Karpas-422 (cell line): ENCODE measurements around the gene MME. TPM values are rescaled to one million over a fixed set of nuclear protein-coding genes. Genes with fewer than 3 reads are reported as not detected.

Source experiments
- DNase-seq: peaks from one replicate; pipeline ENCODE4 v3.0.0-alpha.2; 2015
- H2AFZ ChIP-seq: fragments of 200-600 bp; sonication (generic); 2 replicates; pipeline ENCODE4 v1.6.1; 2014; ENCODE audit warnings: antibody characterized with exemption, low read length, mixed read lengths
- H3K27ac ChIP-seq: fragments of 200-600 bp; sonication (generic); 2 replicates; pipeline ENCODE4 v1.5.1; 2014; ENCODE audit warnings: mild to moderate bottlenecking, low read length, moderate library complexity
- H3K27me3 ChIP-seq: fragments of 200-600 bp; sonication (generic); 2 replicates; pipeline ENCODE4 v1.6.1; 2014; ENCODE audit warnings: low read length, mixed read lengths
- H3K36me3 ChIP-seq: fragments of 200-600 bp; sonication (generic); 2 replicates; pipeline ENCODE4 v1.6.1; 2014; ENCODE audit warnings: low read length, mixed read lengths; ENCODE audit not compliant: insufficient read depth
- H3K4me1 ChIP-seq: fragments of 200-600 bp; sonication (generic); 2 replicates; pipeline ENCODE4 v1.6.1; 2014; ENCODE audit warnings: mild to moderate bottlenecking, low read length, mixed read lengths
- H3K4me2 ChIP-seq: fragments of 200-600 bp; sonication (generic); 2 replicates; pipeline ENCODE4 v1.6.1; 2014; ENCODE audit warnings: low read length, low read depth, mild to moderate bottlenecking; ENCODE audit not compliant: poor library complexity, severe bottlenecking
- H3K4me3 ChIP-seq: fragments of 200-600 bp; sonication (generic); 2 replicates; pipeline ENCODE4 v1.5.1; 2014; ENCODE audit warnings: mild to moderate bottlenecking, antibody characterized with exemption, low read length, mixed read lengths
- H3K79me2 ChIP-seq: fragments of 200-600 bp; sonication (generic); 2 replicates; pipeline ENCODE4 v1.6.1; 2014; ENCODE audit warnings: mild to moderate bottlenecking, low read length, mixed read lengths
- H3K9ac ChIP-seq: fragments of 200-600 bp; sonication (generic); 2 replicates; pipeline ENCODE4 v1.6.0; 2014; ENCODE audit warnings: low read length
- H3K9me2 ChIP-seq: fragments of 200-600 bp; sonication (generic), shearing (Covaris generic); replicated peaks from 2 replicates; pipeline ENCODE4 v1.6.0; 2014; ENCODE audit warnings: mild to moderate bottlenecking, low read length, moderate library complexity; ENCODE audit not compliant: insufficient read depth
- H3K9me3 ChIP-seq: fragments of 300-700, 200-600 bp; sonication (generic); 2 replicates; pipeline ENCODE4 v1.6.1; 2014; ENCODE audit warnings: low read length, mixed read lengths
- H4K20me1 ChIP-seq: fragments of 200-600 bp; sonication (generic); 2 replicates; pipeline ENCODE4 v1.6.1; 2014; ENCODE audit warnings: mild to moderate bottlenecking, antibody characterized with exemption, low read length, low read depth; ENCODE audit not compliant: insufficient read depth
- total RNA-seq: library from RNA; depleted of rRNA; stranded (reverse); fragments of >200 nt; shearing (Covaris generic); gene quantifications from 2 replicates; pipeline ENCODE4 v1.2.3, GENCODE V29; 2014; ENCODE audit warnings: low replicate concordance

The MME gene
- total RNA-seq, 1 experiment from 2014 or later = 196 TPM

- H3K27me3 ChIP-seq = no peaks in the 10 kb centered on the region
- H3K27ac ChIP-seq = no peak overlapping the region
- no peak overlapping the region for H3K4me2 ChIP-seq
- H4K20me1 ChIP-seq = no peaks in the 10 kb centered on the region
- no peak for DNase-seq
- peaks cover 36% of the 10 kb centered on the region for H3K36me3 ChIP-seq
- H3K4me3 ChIP-seq = no peak overlapping the region
- no peak overlapping the region for H2AFZ ChIP-seq
- H3K9me2 ChIP-seq = no peaks in the 10 kb centered on the region
- H3K9ac ChIP-seq = no peak overlapping the region
- H3K9me3 ChIP-seq = no peaks in the 10 kb centered on the region
- no peaks in the 10 kb centered on the region for H3K4me1 ChIP-seq
- no peaks in the 10 kb centered on the region for H3K79me2 ChIP-seq
Observed at GRCh38 chr3:155178810-155179436, 98.8 kb downstream of the MME start.

- no peak overlapping the region for H2AFZ ChIP-seq
- H3K9ac ChIP-seq = no peak overlapping the region
- H3K9me3 ChIP-seq = no peaks in the 10 kb centered on the region
- no peak overlapping the region for H3K4me2 ChIP-seq
- no peak overlapping the region for H3K4me3 ChIP-seq
- H3K4me1 ChIP-seq = no peaks in the 10 kb centered on the region
- H3K9me2 ChIP-seq = no peaks in the 10 kb centered on the region
- peaks cover 35% of the 10 kb centered on the region for H3K36me3 ChIP-seq
- H3K27ac ChIP-seq = no peak overlapping the region
- no peaks in the 10 kb centered on the region for H3K27me3 ChIP-seq
- H3K79me2 ChIP-seq = no peaks in the 10 kb centered on the region
- DNase-seq = no peak
- no peaks in the 10 kb centered on the region for H4K20me1 ChIP-seq
Observed at GRCh38 chr3:155179437-155179827, 99.3 kb downstream of the MME start.

GRCh38 chr3:155179966-155180757 is 100.0 kb downstream of the MME start:
- H3K79me2 ChIP-seq = no peaks in the 10 kb centered on the region
- no peak overlapping the region for H2AFZ ChIP-seq
- H3K9me2 ChIP-seq = no peaks in the 10 kb centered on the region
- no peaks in the 10 kb centered on the region for H3K9me3 ChIP-seq
- no peak overlapping the region for H3K4me2 ChIP-seq
- DNase-seq = no peak
- H3K36me3 ChIP-seq = peaks cover 30% of the 10 kb centered on the region
- no peaks in the 10 kb centered on the region for H3K27me3 ChIP-seq
- no peaks in the 10 kb centered on the region for H3K4me1 ChIP-seq
- H3K4me3 ChIP-seq = no peak overlapping the region
- no peak overlapping the region for H3K27ac ChIP-seq
- H3K9ac ChIP-seq = no peak overlapping the region
- H4K20me1 ChIP-seq = no peaks in the 10 kb centered on the region

GRCh38 chr3:155182467-155182866 is 102.3 kb downstream of the MME start:
- H3K36me3 ChIP-seq = peaks cover 25% of the 10 kb centered on the region
- H3K9me2 ChIP-seq = no peaks in the 10 kb centered on the region
- no peak for DNase-seq
- no peaks in the 10 kb centered on the region for H3K9me3 ChIP-seq
- H3K4me2 ChIP-seq = no peak overlapping the region
- no peaks in the 10 kb centered on the region for H3K27me3 ChIP-seq
- no peak overlapping the region for H3K4me3 ChIP-seq
- no peaks in the 10 kb centered on the region for H3K4me1 ChIP-seq
- H2AFZ ChIP-seq = no peak overlapping the region
- H4K20me1 ChIP-seq = no peaks in the 10 kb centered on the region
- no peaks in the 10 kb centered on the region for H3K79me2 ChIP-seq
- H3K27ac ChIP-seq = no peak overlapping the region
- no peak overlapping the region for H3K9ac ChIP-seq

GRCh38 chr3:155184011-155184410 is 103.9 kb downstream of the MME start:
- no peaks in the 10 kb centered on the region for H3K4me1 ChIP-seq
- no peaks in the 10 kb centered on the region for H3K79me2 ChIP-seq
- DNase-seq = no peak
- H4K20me1 ChIP-seq = no peaks in the 10 kb centered on the region
- no peak overlapping the region for H3K27ac ChIP-seq
- no peaks in the 10 kb centered on the region for H3K27me3 ChIP-seq
- H3K9me2 ChIP-seq = no peaks in the 10 kb centered on the region
- no peak overlapping the region for H2AFZ ChIP-seq
- peaks cover 16% of the 10 kb centered on the region; the same call in 1 of the 2 replicates for H3K36me3 ChIP-seq
- H3K9ac ChIP-seq = no peak overlapping the region
- no peak overlapping the region for H3K4me3 ChIP-seq
- no peaks in the 10 kb centered on the region for H3K9me3 ChIP-seq
- H3K4me2 ChIP-seq = no peak overlapping the region

GRCh38 chr3:155185631-155186071 is 105.5 kb downstream of the MME start:
- Histone ChIP-seq H3K9me2 (no peaks in the 10 kb centered on the region), H3K27ac (no peak overlapping the region), H3K9ac (no peak overlapping the region), H3K79me2 (no peaks in the 10 kb centered on the region), H3K4me2 (no peak overlapping the region), H3K4me1 (peaks cover 8% of the 10 kb centered on the region), H3K4me3 (no peak overlapping the region), H3K27me3 (no peaks in the 10 kb centered on the region), H3K9me3 (no peaks in the 10 kb centered on the region), H3K36me3 (peaks cover 12% of the 10 kb centered on the region; the same call in 1 of the 2 replicates), H2AFZ (no peak overlapping the region), H4K20me1 (no peaks in the 10 kb centered on the region)
- DNase-seq = no peak

- Histone ChIP-seq H3K4me1 (peaks cover 12% of the 10 kb centered on the region), H2AFZ (no peak overlapping the region), H4K20me1 (no peaks in the 10 kb centered on the region), H3K79me2 (no peaks in the 10 kb centered on the region), H3K4me3 (no peak overlapping the region), H3K27me3 (no peaks in the 10 kb centered on the region), H3K4me2 (no peak overlapping the region), H3K36me3 (no peaks in the 10 kb centered on the region), H3K9ac (no peak overlapping the region), H3K27ac (no peak overlapping the region), H3K9me3 (no peaks in the 10 kb centered on the region), H3K9me2 (no peaks in the 10 kb centered on the region)
- no peak for DNase-seq
Observed at GRCh38 chr3:155188031-155188430, 107.9 kb downstream of the MME start.

- DNase-seq = no peak
- Histone ChIP-seq H3K27ac (no peak overlapping the region), H3K9ac (no peak overlapping the region), H3K36me3 (no peaks in the 10 kb centered on the region), H3K4me3 (no peak overlapping the region), H3K4me2 (no peak overlapping the region), H3K9me2 (no peaks in the 10 kb centered on the region), H2AFZ (no peak overlapping the region), H3K79me2 (no peaks in the 10 kb centered on the region), H3K9me3 (no peaks in the 10 kb centered on the region), H3K4me1 (peaks cover 12% of the 10 kb centered on the region), H4K20me1 (no peaks in the 10 kb centered on the region), H3K27me3 (no peaks in the 10 kb centered on the region)
Observed at GRCh38 chr3:155189478-155189877, 109.4 kb downstream of the MME start.
